ENCODE data around the gene DDX54. TPM values are rescaled to one million over a fixed set of nuclear protein-coding genes. Genes with fewer than 3 reads are reported as not detected.

The DDX54 gene
- polyA plus RNA-seq, 1 donor = 51.1 TPM

DNA sequence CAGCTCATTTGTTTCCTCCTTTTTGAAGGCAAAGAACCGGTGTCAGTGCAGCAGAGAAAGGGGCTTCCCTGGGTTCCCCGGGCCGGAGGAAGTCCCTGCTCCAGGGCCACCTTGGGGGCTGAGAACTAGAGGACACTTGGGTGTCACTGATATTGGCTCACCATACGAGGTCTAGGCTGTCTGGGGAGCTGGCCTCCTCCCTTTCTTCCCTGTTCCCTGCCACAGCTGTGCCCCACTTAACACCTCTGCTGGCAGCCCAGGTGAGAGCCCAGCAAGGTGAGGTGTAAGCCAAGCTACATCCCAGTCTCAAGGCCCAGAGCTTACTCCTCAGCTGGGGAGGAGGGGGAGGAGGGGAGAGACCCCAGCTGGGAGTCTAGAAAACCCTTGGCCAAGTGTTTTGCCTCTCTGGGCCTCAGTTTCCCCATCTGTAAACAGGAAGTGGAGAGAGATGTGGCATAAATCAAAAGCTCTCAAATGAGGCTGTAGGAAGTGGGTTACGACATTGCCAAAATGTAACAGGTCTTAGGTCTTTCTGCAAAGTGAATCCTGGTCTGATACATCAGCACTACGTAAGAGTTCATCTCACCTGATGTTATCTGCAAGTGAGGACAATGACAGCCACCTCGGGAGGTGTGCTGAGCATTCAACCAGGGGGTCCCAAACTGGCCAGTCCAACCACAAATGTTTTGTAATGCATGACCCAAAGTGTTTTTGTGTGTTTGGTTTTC lies 75.2 kb downstream of the DDX54 start:
- DNase-seq = no peak
- H3K27me3 ChIP-seq (ENCODE audit: control insufficient read depth, insufficient read depth, low read length) = peaks cover 34% of the 10 kb centered on the region
- H3K4me1 ChIP-seq (ENCODE audit: control insufficient read depth, insufficient read depth, low read length) = no peaks in the 10 kb centered on the region
- no peaks in the 10 kb centered on the region for H3K36me3 ChIP-seq (ENCODE audit: control insufficient read depth, insufficient read depth, low read length)
- H3K27ac ChIP-seq (ENCODE audit: low read length) = no peak overlapping the region
- no peaks in the 10 kb centered on the region for H3K9me3 ChIP-seq (ENCODE audit: control insufficient read depth, low read depth, low read length)
- no peak overlapping the region for H3K4me3 ChIP-seq (ENCODE audit: low read length)
- no CpG with 5 or more reads among the region's 7 CpGs for WGBS (ENCODE audit: insufficient coverage, low lambda C conversion rate)

DNA sequence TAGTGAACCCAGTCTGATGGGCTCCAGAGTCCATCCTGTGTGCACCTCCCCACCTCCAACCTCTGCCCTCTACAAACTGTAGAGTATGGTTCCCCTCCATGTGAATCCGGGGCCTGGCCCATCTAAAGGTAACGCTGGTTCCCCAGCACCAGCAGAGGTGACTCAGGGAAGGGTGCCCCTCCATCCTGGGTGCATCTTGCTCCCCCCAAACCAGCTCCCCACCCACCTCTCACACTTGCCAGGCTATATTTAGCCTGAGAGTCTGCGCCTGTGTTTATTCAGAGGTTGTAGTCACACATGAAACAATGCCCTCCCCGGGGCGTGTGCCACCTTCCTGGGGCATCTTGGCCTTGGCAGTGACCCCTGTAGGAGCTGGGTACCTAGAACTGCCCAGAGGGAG lies 75.9 kb downstream of the DDX54 start:
- H3K9me3 ChIP-seq (ENCODE audit: control insufficient read depth, low read depth, low read length) = no peaks in the 10 kb centered on the region
- peaks cover 34% of the 10 kb centered on the region for H3K27me3 ChIP-seq (ENCODE audit: control insufficient read depth, insufficient read depth, low read length)
- no CpG with 5 or more reads among the region's 5 CpGs for WGBS (ENCODE audit: insufficient coverage, low lambda C conversion rate)
- no peak for DNase-seq
- H3K27ac ChIP-seq (ENCODE audit: low read length) = no peak overlapping the region
- H3K36me3 ChIP-seq (ENCODE audit: control insufficient read depth, insufficient read depth, low read length) = no peaks in the 10 kb centered on the region
- no peaks in the 10 kb centered on the region for H3K4me1 ChIP-seq (ENCODE audit: control insufficient read depth, insufficient read depth, low read length)
- H3K4me3 ChIP-seq (ENCODE audit: low read length) = no peak overlapping the region

- H3K36me3 ChIP-seq (ENCODE audit: control insufficient read depth, insufficient read depth, low read length) = no peaks in the 10 kb centered on the region
- H3K27me3 ChIP-seq (ENCODE audit: control insufficient read depth, insufficient read depth, low read length) = peaks cover 37% of the 10 kb centered on the region
- 100% methylated on average over 1 of the region's 4 CpGs for WGBS (ENCODE audit: insufficient coverage, low lambda C conversion rate)
Measured at GRCh38 chr12:113108308-113108707, 77.0 kb downstream of the DDX54 start.

More at GRCh38 chr12:113108308-113108707, 77.0 kb downstream of the DDX54 start:
- no peaks in the 10 kb centered on the region for H3K9me3 ChIP-seq (ENCODE audit: control insufficient read depth, low read depth, low read length)
- no peaks in the 10 kb centered on the region for H3K4me1 ChIP-seq (ENCODE audit: control insufficient read depth, insufficient read depth, low read length)
- no peak for DNase-seq
- H3K4me3 ChIP-seq (ENCODE audit: low read length) = no peak overlapping the region
- no peak overlapping the region for H3K27ac ChIP-seq (ENCODE audit: low read length)

Other genes starting within 250 kb of the DDX54 start
- 12.3 TPM for gene OAS3, start 247.0 kb downstream of the DDX54 start, polyA plus RNA-seq
- 2.9 TPM for gene OAS2, start 207.0 kb downstream of the DDX54 start, polyA plus RNA-seq
- 9.1 TPM for gene DTX1, start 128.7 kb downstream of the DDX54 start, polyA plus RNA-seq
- gene RASAL1, start 49.7 kb downstream of the DDX54 start, polyA plus RNA-seq = 0.69 TPM
- 0.34 TPM for gene CFAP73, start 35.8 kb downstream of the DDX54 start, polyA plus RNA-seq
- 13.8 TPM for gene RITA1, start 243 bp upstream of the DDX54 start, polyA plus RNA-seq
- gene TPCN1, start 36.0 kb upstream of the DDX54 start, polyA plus RNA-seq = 65.5 TPM
- gene SLC8B1, start 149.6 kb upstream of the DDX54 start, polyA plus RNA-seq = 18.1 TPM
- gene PLBD2, start 173.1 kb upstream of the DDX54 start, polyA plus RNA-seq = 21.2 TPM
- gene SDS, start 218.4 kb upstream of the DDX54 start, polyA plus RNA-seq = 0.31 TPM
- 17.4 TPM for gene SDSL, start 236.9 kb upstream of the DDX54 start, polyA plus RNA-seq